HEK293T (cell line): ENCODE data around the gene ZNF738.

Experiments used
- ARNT ChIP-seq: fragments of 450-650 bp; IDR thresholded peaks from 2 replicates; pipeline ENCODE4 v1.6.1; 2017; ENCODE audit warnings: mild to moderate bottlenecking
- BHLHE40 ChIP-seq: fragments of 450-650 bp; IDR thresholded peaks from 2 replicates; pipeline ENCODE4 v1.6.1; 2016; ENCODE audit warnings: mild to moderate bottlenecking, moderate library complexity, borderline replicate concordance
- ELF4 ChIP-seq: fragments of 450-650 bp; IDR thresholded peaks from 2 replicates; pipeline ENCODE4 v1.6.1; 2017; ENCODE audit warnings: antibody characterized with exemption
- FOXA1 ChIP-seq: fragments of 450-650 bp; IDR thresholded peaks from 2 replicates; pipeline ENCODE4 v1.6.1; 2016; ENCODE audit warnings: mild to moderate bottlenecking
- FOXK2 ChIP-seq: fragments of 450-650 bp; IDR thresholded peaks from 2 replicates; pipeline ENCODE4 v1.6.1; 2016; ENCODE audit warnings: mild to moderate bottlenecking
- FOXM1 ChIP-seq: fragments of 450-650 bp; IDR thresholded peaks from 2 replicates; pipeline ENCODE4 v1.6.1; 2017; ENCODE audit warnings: mild to moderate bottlenecking, borderline replicate concordance
- HDGF ChIP-seq: fragments of 450-650 bp; IDR thresholded peaks from 2 replicates; pipeline ENCODE4 v1.6.1; 2017; ENCODE audit warnings: antibody characterized with exemption, borderline replicate concordance
- LEF1 ChIP-seq: fragments of 450-650 bp; IDR thresholded peaks from 2 replicates; pipeline ENCODE4 v1.6.1; 2017; ENCODE audit warnings: mild to moderate bottlenecking, borderline replicate concordance
- NFRKB ChIP-seq: fragments of 450-650 bp; IDR thresholded peaks from 2 replicates; pipeline ENCODE4 v1.6.1; 2016; ENCODE audit warnings: mild to moderate bottlenecking, moderate library complexity
- SP1 ChIP-seq: fragments of 450-650 bp; IDR thresholded peaks from 2 replicates; pipeline ENCODE4 v1.6.1; 2017

DNA sequence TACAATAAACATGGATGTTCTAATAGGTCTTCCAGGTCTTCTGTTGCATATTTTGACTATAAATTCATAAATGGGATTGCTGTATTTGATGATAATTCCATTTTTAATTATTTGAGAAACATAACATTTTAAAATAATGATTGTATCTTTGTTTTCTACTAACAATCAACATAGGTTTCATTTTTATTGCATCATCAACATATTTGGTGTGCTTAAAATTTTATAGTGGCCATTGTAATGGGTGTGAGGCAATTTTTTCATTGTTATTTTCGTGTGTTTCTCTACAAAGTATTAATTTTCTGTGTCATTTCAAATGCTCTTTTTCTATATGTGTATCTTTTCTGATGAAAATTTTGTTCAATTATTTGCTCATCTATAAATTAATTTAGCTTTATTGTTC is 51.4 kb downstream of the ZNF738 start:
- TF ChIP-seq BHLHE40 = no peak
- no peak for TF ChIP-seq LEF1
- no peak for TF ChIP-seq HDGF
- no peak for TF ChIP-seq SP1
- no peak for TF ChIP-seq FOXK2
- TF ChIP-seq FOXA1 = no peak
- no peak for TF ChIP-seq NFRKB
- TF ChIP-seq ELF4 = no peak
- no peak for TF ChIP-seq FOXM1
- no peak for TF ChIP-seq ARNT
